MM.1S (cell line): ENCODE data around the gene NAGA.

Experiments used
- CTCF ChIP-seq: fragments of 300-600 bp; sonication (generic); IDR thresholded peaks from 2 replicates; pipeline ENCODE4 v1.5.1; 2016; ENCODE audit warnings: antibody characterized with exemption, low read length, mixed read lengths
- EZH2 ChIP-seq: fragments of 300-600 bp; sonication (generic); optimal IDR thresholded peaks from 2 replicates; pipeline ENCODE3; 2017; ENCODE audit warnings: low read depth, mild to moderate bottlenecking, antibody characterized with exemption, low read length, mixed read lengths
- EZH2phosphoT487 ChIP-seq: fragments of 300-600 bp; sonication (generic); IDR thresholded peaks from 2 replicates; pipeline ENCODE4 v1.6.1; 2018; ENCODE audit warnings: antibody characterized with exemption, low read length

DNA sequence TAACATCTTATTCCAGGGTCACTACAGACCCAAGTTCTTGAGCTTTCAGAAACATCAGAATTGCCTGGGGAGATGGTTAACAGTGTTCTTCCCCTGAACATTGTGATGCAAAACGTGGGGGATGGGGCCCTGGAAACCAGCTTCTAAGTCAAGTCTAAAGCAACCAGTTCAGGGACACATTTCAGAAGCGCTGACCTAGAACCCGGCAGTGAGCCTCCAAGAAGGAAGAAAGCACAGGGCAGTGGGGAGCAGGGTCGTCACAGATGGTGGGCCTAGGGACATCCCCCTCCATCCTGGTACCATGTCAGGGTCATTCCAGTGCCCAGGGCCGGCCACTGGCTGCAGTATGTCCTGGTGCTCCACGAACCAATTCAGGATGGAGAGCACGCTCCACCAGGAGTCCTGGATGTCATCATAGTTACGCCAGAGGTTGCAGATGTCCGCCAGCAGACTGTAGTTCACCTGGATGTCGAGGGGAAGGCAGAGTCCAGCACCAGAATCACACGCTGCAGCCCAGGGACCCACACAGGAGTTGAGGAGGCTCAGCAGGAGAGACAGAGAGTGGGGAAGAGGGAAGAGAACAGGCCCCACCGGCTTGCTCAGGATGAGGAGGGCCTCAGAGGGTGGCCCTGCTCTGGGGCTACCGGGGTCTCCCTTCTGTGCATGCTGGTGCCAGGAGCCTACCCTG lies 5.0 kb downstream of the NAGA start:
- no peak for TF ChIP-seq CTCF
- no peak for TF ChIP-seq EZH2
- no peak for TF ChIP-seq EZH2phosphoT487
